CD8-positive, alpha-beta memory T cell (primary cell): ENCODE results near the gene DYNC2LI1. TPM values are rescaled to one million over a fixed set of nuclear protein-coding genes. Genes with fewer than 3 reads are reported as not detected.

ENCODE experiments used
- CTCF ChIA-PET: fragments of 350-600 bp; sonication (Branson Sonifier 250); formaldehyde crosslinking; loops from one replicate; lab custom pipeline; 2021; ENCODE audit warnings: antibody characterized with exemption; lab: Charles Lee
- POLR2A ChIA-PET: fragments of 350-600 bp; sonication (Branson Sonifier 250); formaldehyde crosslinking; loops from one replicate; lab custom pipeline; 2021; ENCODE audit warnings: antibody characterized with exemption; lab: Charles Lee
- DNase-seq, 5 donors: peaks; one replicate each; pipeline versions ENCODE4 v3.0.0 to v3.0.0-alpha.2; 2020 to 2022; ENCODE audit warnings: mixed read lengths in 1 of 5
- H3K27ac ChIP-seq: one replicate; pipeline ENCODE4 v1.7.0; 2013; ENCODE audit warnings: low read depth, mild to moderate bottlenecking, low read length, moderate library complexity
- H3K27me3 ChIP-seq: 2 replicates; pipeline ENCODE4 v1.7.0; 2013; ENCODE audit warnings: low read length, mild to moderate bottlenecking; ENCODE audit not compliant: insufficient read depth, poor library complexity, severe bottlenecking
- H3K36me3 ChIP-seq: 2 replicates; pipeline ENCODE4 v1.7.0; 2013; ENCODE audit warnings: mild to moderate bottlenecking, low read length, moderate library complexity; ENCODE audit not compliant: insufficient read depth
- H3K4me1 ChIP-seq: 2 replicates; pipeline ENCODE4 v1.7.0; 2013; ENCODE audit warnings: mild to moderate bottlenecking, low read length, moderate library complexity; ENCODE audit not compliant: insufficient read depth
- H3K4me3 ChIP-seq: 2 replicates; pipeline ENCODE4 v1.7.0; 2013; ENCODE audit warnings: mild to moderate bottlenecking, low read length
- H3K9me3 ChIP-seq: 2 replicates; pipeline ENCODE4 v1.7.0; 2013; ENCODE audit warnings: mild to moderate bottlenecking, low read length
- H3K27ac Mint-ChIP-seq, 8 donors: one replicate each; pipeline ENCODE4 v1.8.0; 2020 to 2021; ENCODE audit warnings: mixed read lengths in 8 of 8, mild to moderate bottlenecking in 6 of 8, inconsistent platforms in 3 of 8, moderate library complexity in 3 of 8
- H3K27me3 Mint-ChIP-seq, 2 donors: one replicate each; pipeline ENCODE4 v1.8.0; 2020 to 2021; ENCODE audit warnings: mixed read lengths in 2 of 2, mild to moderate bottlenecking in 1 of 2, moderate library complexity in 1 of 2
- H3K36me3 Mint-ChIP-seq, 3 donors: one replicate each; pipeline ENCODE4 v1.8.0; 2020 to 2021; ENCODE audit warnings: mixed read lengths in 3 of 3, inconsistent platforms in 1 of 3, mild to moderate bottlenecking in 1 of 3
- H3K4me1 Mint-ChIP-seq, 3 donors: one replicate each; pipeline ENCODE4 v1.8.0; 2020 to 2021; ENCODE audit warnings: mixed read lengths in 3 of 3, inconsistent platforms in 1 of 3, mild to moderate bottlenecking in 1 of 3
- H3K4me3 Mint-ChIP-seq, 7 donors: one replicate each; pipeline ENCODE4 v1.8.0; 2020 to 2021; ENCODE audit warnings: mixed read lengths in 7 of 7, mild to moderate bottlenecking in 6 of 7, moderate library complexity in 4 of 7, inconsistent platforms in 2 of 7
- H3K9me3 Mint-ChIP-seq, 5 donors: one replicate each; pipeline ENCODE4 v1.8.0; 2020 to 2022; ENCODE audit warnings: mixed read lengths in 5 of 5, mild to moderate bottlenecking in 3 of 5, moderate library complexity in 2 of 5, inconsistent platforms in 1 of 5
- polyA plus RNA-seq: library from polyadenylated mRNA; unstranded; fragments of 300-500 nt; fragmentation: Illumina TruSeq; gene quantifications from one replicate; pipeline ENCODE4 v1.2.3, GENCODE V29; 2021
- total RNA-seq, 2 experiments: library from RNA; stranded (reverse); gene quantifications; one replicate each; pipeline ENCODE4 v1.2.3, GENCODE V29; 2021

Gene DYNC2LI1
- total and polyA plus RNA-seq, 3 experiments from 2014 or later, result 5.3 to 14.2 (median 12.7) TPM

- H3K36me3 Mint-ChIP-seq, result peaks cover 5 to 26% (median 12%) of the 10 kb centered on the region in 3 donors
- CTCF ChIA-PET, result no interaction called here
These were observed 17.4 kb downstream of the DYNC2LI1 start for GRCh38 chr2:43791035-43791765.

GRCh38 chr2:43792653-43793052 is 18.8 kb downstream of the DYNC2LI1 start:
- Mint-ChIP-seq H3K27me3 (no peaks in the 10 kb centered on the region), H3K4me1 (no peaks in the 10 kb centered on the region), H3K36me3 (peaks cover 5 to 25% (median 12%) of the 10 kb centered on the region in 3 donors), H3K27ac (peak overlapping the region in 1 of 8 donors; percentile 42), H3K4me3 (no peak overlapping the region), H3K9me3 (no peaks in the 10 kb centered on the region)
- ChIA-PET POLR2A (no interaction called here), CTCF (no interaction called here)
- no peak overlapping the region for H3K27ac ChIP-seq
- no peaks in the 10 kb centered on the region for H3K4me1 ChIP-seq
- no peaks in the 10 kb centered on the region for H3K9me3 ChIP-seq
- DNase-seq, result no peak
- no peaks in the 10 kb centered on the region for H3K27me3 ChIP-seq
- H3K4me3 ChIP-seq, result no peak overlapping the region
- no peaks in the 10 kb centered on the region for H3K36me3 ChIP-seq

More at GRCh38 chr2:43791035-43791765, 17.4 kb downstream of the DYNC2LI1 start:
- H3K27me3 Mint-ChIP-seq, result no peaks in the 10 kb centered on the region
- H3K27ac Mint-ChIP-seq, result peak overlapping the region in 1 of 8 donors; percentile 33
- DNase-seq, result no peak
- no peaks in the 10 kb centered on the region for H3K9me3 Mint-ChIP-seq
- Histone ChIP-seq H3K4me1 (no peaks in the 10 kb centered on the region), H3K4me3 (no peak overlapping the region), H3K27ac (no peak overlapping the region), H3K36me3 (no peaks in the 10 kb centered on the region), H3K27me3 (no peaks in the 10 kb centered on the region), H3K9me3 (no peaks in the 10 kb centered on the region)
- no peaks in the 10 kb centered on the region for H3K4me1 Mint-ChIP-seq
- H3K4me3 Mint-ChIP-seq, result no peak overlapping the region
- POLR2A ChIA-PET, result no interaction called here

GRCh38 chr2:43794956-43795355 is 21.1 kb downstream of the DYNC2LI1 start:
- H3K9me3 ChIP-seq, result no peaks in the 10 kb centered on the region
- H3K4me3 ChIP-seq, result no peak overlapping the region
- Mint-ChIP-seq H3K27me3 (no peaks in the 10 kb centered on the region), H3K4me3 (no peak overlapping the region), H3K36me3 (peaks cover 4 to 17% (median 5%) of the 10 kb centered on the region in 3 donors), H3K4me1 (no peaks in the 10 kb centered on the region), H3K27ac (no peak overlapping the region), H3K9me3 (no peaks in the 10 kb centered on the region)
- CTCF ChIA-PET, result no interaction called here
- no peaks in the 10 kb centered on the region for H3K27me3 ChIP-seq
- POLR2A ChIA-PET, result no interaction called here
- no peaks in the 10 kb centered on the region for H3K36me3 ChIP-seq
- DNase-seq, result no peak
- no peak overlapping the region for H3K27ac ChIP-seq
- no peaks in the 10 kb centered on the region for H3K4me1 ChIP-seq

- H3K9me3 Mint-ChIP-seq, result no peaks in the 10 kb centered on the region
- H3K4me1 Mint-ChIP-seq, result no peaks in the 10 kb centered on the region
- Histone ChIP-seq H3K9me3 (no peaks in the 10 kb centered on the region), H3K4me1 (no peaks in the 10 kb centered on the region), H3K4me3 (no peak overlapping the region), H3K36me3 (no peaks in the 10 kb centered on the region), H3K27me3 (no peaks in the 10 kb centered on the region), H3K27ac (no peak overlapping the region)
- H3K27ac Mint-ChIP-seq, result no peak overlapping the region
- CTCF ChIA-PET, result no interaction called here
- no peaks in the 10 kb centered on the region for H3K27me3 Mint-ChIP-seq
- peaks cover 4 to 14% (median 4%) of the 10 kb centered on the region in 3 donors for H3K36me3 Mint-ChIP-seq
- POLR2A ChIA-PET, result interaction anchor here (0.7 kb wide), 1 partner anchor 1089 kb away, joined by 4 read pairs; no protein-coding TSS in a partner anchor
- DNase-seq, result no peak
- H3K4me3 Mint-ChIP-seq, result no peak overlapping the region
These were observed 22.4 kb downstream of the DYNC2LI1 start for GRCh38 chr2:43796206-43796605.

DNA sequence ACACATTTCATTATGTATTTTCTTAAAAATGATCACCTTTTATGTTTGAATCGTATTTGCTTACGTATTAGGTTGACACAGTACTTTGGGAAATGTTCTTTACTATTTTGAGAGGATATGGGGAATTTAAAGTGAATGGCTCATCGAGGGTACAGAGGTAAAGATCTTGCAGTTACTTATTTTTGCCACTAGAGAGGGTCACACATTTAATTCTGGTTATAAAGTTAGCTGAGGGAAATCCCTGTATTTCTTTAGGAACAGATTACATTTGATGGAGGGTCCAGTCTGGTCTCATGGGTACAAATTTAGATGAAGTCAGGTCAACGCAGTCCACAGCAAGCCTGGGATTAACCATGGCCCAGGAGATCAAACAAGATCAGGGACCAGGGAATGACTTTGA is 24.5 kb downstream of the DYNC2LI1 start:
- no peaks in the 10 kb centered on the region for H3K27me3 Mint-ChIP-seq
- no peaks in the 10 kb centered on the region for H3K4me1 Mint-ChIP-seq
- no peak overlapping the region for H3K4me3 Mint-ChIP-seq
- Histone ChIP-seq H3K4me1 (no peaks in the 10 kb centered on the region), H3K9me3 (no peaks in the 10 kb centered on the region), H3K27me3 (no peaks in the 10 kb centered on the region), H3K27ac (no peak overlapping the region), H3K36me3 (no peaks in the 10 kb centered on the region), H3K4me3 (no peak overlapping the region)
- H3K9me3 Mint-ChIP-seq, result no peaks in the 10 kb centered on the region
- CTCF ChIA-PET, result no interaction called here
- no peak overlapping the region for H3K27ac Mint-ChIP-seq
- POLR2A ChIA-PET, result no interaction called here
- no peak for DNase-seq
- peaks cover 0 to 13% (median 10%) of the 10 kb centered on the region in 3 donors for H3K36me3 Mint-ChIP-seq

GRCh38 chr2:43800894-43801293 is 27.1 kb downstream of the DYNC2LI1 start:
- ChIA-PET CTCF (no interaction called here), POLR2A (no interaction called here)
- peak overlapping the region in 1 of 8 donors; percentile 66 for H3K27ac Mint-ChIP-seq
- H3K9me3 ChIP-seq, result no peaks in the 10 kb centered on the region
- H3K4me3 Mint-ChIP-seq, result no peak overlapping the region
- no peaks in the 10 kb centered on the region for H3K4me1 ChIP-seq
- peaks cover 3 to 14% (median 12%) of the 10 kb centered on the region in 3 donors for H3K36me3 Mint-ChIP-seq
- no peaks in the 10 kb centered on the region for H3K4me1 Mint-ChIP-seq
- H3K27me3 ChIP-seq, result no peaks in the 10 kb centered on the region
- no peak for DNase-seq
- no peaks in the 10 kb centered on the region for H3K27me3 Mint-ChIP-seq
- no peaks in the 10 kb centered on the region for H3K9me3 Mint-ChIP-seq
- no peak overlapping the region for H3K27ac ChIP-seq
- no peak overlapping the region for H3K4me3 ChIP-seq
- H3K36me3 ChIP-seq, result no peaks in the 10 kb centered on the region

DNA sequence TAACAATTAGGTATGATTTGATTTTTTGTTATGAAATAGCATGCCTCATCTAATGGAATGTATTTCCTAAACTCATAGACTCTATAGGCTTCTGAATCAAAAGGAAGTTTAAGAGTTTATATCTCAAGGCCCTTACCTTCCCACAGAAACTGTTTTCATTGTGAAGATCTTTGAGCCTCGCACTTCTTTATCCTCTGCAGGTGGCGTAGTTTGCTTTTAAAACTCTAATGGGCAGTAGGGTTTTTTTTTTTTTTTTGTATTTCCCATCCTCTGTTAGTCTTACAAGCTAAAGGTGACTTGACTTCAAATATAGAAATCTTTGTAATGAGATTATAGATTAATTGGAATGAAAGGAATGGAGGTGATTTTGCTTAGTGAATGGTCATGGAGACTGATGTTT is 28.3 kb downstream of the DYNC2LI1 start:
- ChIA-PET CTCF (interaction anchor here (0.6 kb wide), 1 partner anchor 9 kb away, joined by 3 read pairs; no protein-coding TSS in a partner anchor), POLR2A (no interaction called here)
- H3K27me3 Mint-ChIP-seq, result no peaks in the 10 kb centered on the region
- Histone ChIP-seq H3K4me3 (no peak overlapping the region), H3K27me3 (no peaks in the 10 kb centered on the region), H3K36me3 (no peaks in the 10 kb centered on the region), H3K4me1 (no peaks in the 10 kb centered on the region), H3K9me3 (no peaks in the 10 kb centered on the region), H3K27ac (no peak overlapping the region)
- no peak overlapping the region for H3K27ac Mint-ChIP-seq
- no peak for DNase-seq
- H3K36me3 Mint-ChIP-seq, result peaks cover 3 to 12% (median 12%) of the 10 kb centered on the region in 3 donors
- no peaks in the 10 kb centered on the region for H3K4me1 Mint-ChIP-seq
- H3K9me3 Mint-ChIP-seq, result no peaks in the 10 kb centered on the region
- H3K4me3 Mint-ChIP-seq, result no peak overlapping the region

- Mint-ChIP-seq H3K4me3 (no peak overlapping the region), H3K4me1 (no peaks in the 10 kb centered on the region), H3K27ac (no peak overlapping the region), H3K9me3 (no peaks in the 10 kb centered on the region), H3K36me3 (peaks cover 3 to 14% (median 14%) of the 10 kb centered on the region in 3 donors), H3K27me3 (no peaks in the 10 kb centered on the region)
- CTCF ChIA-PET, result no interaction called here
- Histone ChIP-seq H3K36me3 (no peaks in the 10 kb centered on the region), H3K4me1 (no peaks in the 10 kb centered on the region), H3K27me3 (no peaks in the 10 kb centered on the region), H3K4me3 (no peak overlapping the region), H3K9me3 (no peaks in the 10 kb centered on the region), H3K27ac (no peak overlapping the region)
- DNase-seq, result no peak
- POLR2A ChIA-PET, result no interaction called here
These were observed 29.3 kb downstream of the DYNC2LI1 start for GRCh38 chr2:43803113-43803512.
